HG03064 (cell line): ENCODE results near the gene FAM124B.

ENCODE experiments used
- ATAC-seq: cut with Tn5 transposase; IDR thresholded peaks from one replicate; pipeline ENCODE4 v1.9.1; 2021; ENCODE audit warnings: low read depth; ENCODE audit not compliant: unreplicated experiment

FAM124B gene

GRCh38 chr2:224347176-224348051, 54.5 kb downstream of the FAM124B start:
- ATAC-seq = no peak

- no peak for ATAC-seq
Measured at GRCh38 chr2:224345492-224345891, 56.4 kb downstream of the FAM124B start.

GRCh38 chr2:224343226-224343625, 58.7 kb downstream of the FAM124B start:
- no peak for ATAC-seq

- ATAC-seq = no peak
Measured at GRCh38 chr2:224335991-224336390, 65.9 kb downstream of the FAM124B start.

GRCh38 chr2:224334726-224335125, 67.2 kb downstream of the FAM124B start:
- no peak for ATAC-seq

GRCh38 chr2:224333726-224334482, 68.0 kb downstream of the FAM124B start:
- no peak for ATAC-seq

- no peak for ATAC-seq
Measured at GRCh38 chr2:224331698-224332097, 70.2 kb downstream of the FAM124B start.

GRCh38 chr2:224328798-224329197, 73.1 kb downstream of the FAM124B start:
- ATAC-seq = no peak
